ENCODE data around the gene SLC17A9.

DNA sequence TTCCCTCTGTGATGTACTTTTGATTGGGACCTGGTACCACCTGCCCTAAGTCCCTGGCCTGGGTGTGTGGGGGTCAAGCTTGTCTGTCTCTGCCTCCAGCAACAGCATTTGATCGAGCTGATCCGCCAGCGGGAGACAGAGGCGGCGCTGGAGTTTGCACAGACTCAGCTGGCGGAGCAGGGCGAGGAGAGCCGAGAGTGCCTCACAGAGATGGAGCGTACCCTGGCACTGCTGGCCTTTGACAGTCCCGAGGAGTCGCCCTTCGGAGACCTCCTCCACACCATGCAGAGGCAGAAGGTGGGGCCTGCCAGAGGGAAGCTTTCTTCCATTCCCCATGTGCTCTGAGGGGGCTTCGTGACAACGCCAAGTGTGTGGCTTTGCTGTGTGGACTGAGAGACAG, 9.1 kb upstream of the SLC17A9 start:
- TF ChIP-seq POLR2AphosphoS5 (IDR thresholded peaks at IDR 0.05; ENCODE audit: borderline replicate concordance, low read depth, low read length) (no peak), EZH2 (IDR thresholded peaks at IDR 0.05) (no peak)

All from SK-N-MC (cell line).